ENCODE measurements around the gene SEC14L6. TPM values are rescaled to one million over a fixed set of nuclear protein-coding genes. Genes with fewer than 3 reads are reported as not detected.
"Not testable (repeated sequence)": the region's sequence is repeated elsewhere in the genome, so short reads cannot be mapped to it uniquely, and the experiment has no call there.

SEC14L6 gene
- total RNA-seq, 1 donor from 2014 or later: 20.3 TPM

GRCh38 chr22:30567277-30567676, 20.7 kb upstream of the SEC14L6 start:
- DNase-seq (ENCODE audit: low read depth): not testable (repeated sequence)

- DNase-seq (ENCODE audit: low read depth): peak; percentile 70
Measured at GRCh38 chr22:30566125-30566524, 19.6 kb upstream of the SEC14L6 start.

GRCh38 chr22:30565341-30565740, 18.8 kb upstream of the SEC14L6 start:
- DNase-seq (ENCODE audit: low read depth): no peak

- no peak for DNase-seq (ENCODE audit: low read depth)
Measured at GRCh38 chr22:30564761-30565119, 18.2 kb upstream of the SEC14L6 start.

- DNase-seq (ENCODE audit: low read depth): no peak
Measured at GRCh38 chr22:30564045-30564760, 17.7 kb upstream of the SEC14L6 start.

GRCh38 chr22:30562366-30562765, 15.8 kb upstream of the SEC14L6 start:
- DNase-seq (ENCODE audit: low read depth): peak; percentile 79

GRCh38 chr22:30561402-30562189, 15.1 kb upstream of the SEC14L6 start:
- no peak for DNase-seq (ENCODE audit: low read depth)

- not testable (repeated sequence) for DNase-seq (ENCODE audit: low read depth)
Measured at GRCh38 chr22:30560643-30561202, 14.2 kb upstream of the SEC14L6 start.

GRCh38 chr22:30559889-30560288, 13.3 kb upstream of the SEC14L6 start:
- DNase-seq (ENCODE audit: low read depth): no peak

GRCh38 chr22:30557243-30557642, 10.7 kb upstream of the SEC14L6 start:
- DNase-seq (ENCODE audit: low read depth): no peak

- DNase-seq (ENCODE audit: low read depth): no peak
Measured at GRCh38 chr22:30556388-30556787, 9.8 kb upstream of the SEC14L6 start.

GRCh38 chr22:30555282-30556210, 9.0 kb upstream of the SEC14L6 start:
- DNase-seq (ENCODE audit: low read depth): no peak

- no peak for DNase-seq (ENCODE audit: low read depth)
Measured at GRCh38 chr22:30553971-30554370, 7.4 kb upstream of the SEC14L6 start.

- DNase-seq (ENCODE audit: low read depth): no peak
Measured at GRCh38 chr22:30552719-30553118, 6.2 kb upstream of the SEC14L6 start.

GRCh38 chr22:30551813-30552212, 5.3 kb upstream of the SEC14L6 start:
- DNase-seq (ENCODE audit: low read depth): not testable (repeated sequence)

GRCh38 chr22:30547188-30547587, 647 bp upstream of the SEC14L6 start:
- DNase-seq (ENCODE audit: low read depth): no peak

GRCh38 chr22:30542811-30543188, 3.7 kb downstream of the SEC14L6 start:
- DNase-seq (ENCODE audit: low read depth): no peak

GRCh38 chr22:30541961-30542810, 4.4 kb downstream of the SEC14L6 start:
- no peak for DNase-seq (ENCODE audit: low read depth)

GRCh38 chr22:30541511-30541910, 5.0 kb downstream of the SEC14L6 start:
- DNase-seq (ENCODE audit: low read depth): not testable (repeated sequence)

- no peak for DNase-seq (ENCODE audit: low read depth)
Measured at GRCh38 chr22:30539368-30539767, 7.2 kb downstream of the SEC14L6 start.

GRCh38 chr22:30538280-30538679, 8.3 kb downstream of the SEC14L6 start:
- DNase-seq (ENCODE audit: low read depth): no peak

Measured in renal cortical epithelial cell (primary cell).